GF-D8 (cell line): Measurements from ENCODE around the gene ITGAE.
"Not testable (repeated sequence)": the region's sequence is repeated elsewhere in the genome, so short reads cannot be mapped to it uniquely, and the experiment has no call there.

ENCODE experiments used
- DNase-seq: peaks from one replicate; lab custom pipeline; 2025; lab: John Stamatoyannopoulos, UW

The ITGAE gene

GRCh38 chr17:3794557-3795389, 6.2 kb downstream of the ITGAE start:
- DNase-seq, result no peak

DNA sequence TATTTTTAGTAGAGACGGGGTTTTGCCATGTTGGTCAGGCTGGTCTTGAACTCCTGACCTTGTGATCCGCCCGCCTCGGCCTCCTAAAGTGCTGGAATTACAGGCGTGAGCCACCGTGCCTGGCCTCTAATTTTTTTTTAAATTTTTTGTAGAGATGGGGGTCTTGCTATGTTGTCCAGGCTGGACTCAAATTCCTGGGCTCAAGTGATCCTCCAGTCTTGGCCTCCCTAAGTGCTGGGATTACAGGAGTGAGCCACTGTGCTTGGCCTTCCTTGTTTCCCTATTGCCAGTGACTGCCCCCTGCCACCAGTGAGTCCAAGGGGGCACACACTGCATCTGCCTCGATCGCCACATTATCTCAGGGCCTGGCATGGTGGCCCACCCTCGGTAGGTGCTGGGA, 6.8 kb downstream of the ITGAE start:
- DNase-seq, result not testable (repeated sequence)

DNA sequence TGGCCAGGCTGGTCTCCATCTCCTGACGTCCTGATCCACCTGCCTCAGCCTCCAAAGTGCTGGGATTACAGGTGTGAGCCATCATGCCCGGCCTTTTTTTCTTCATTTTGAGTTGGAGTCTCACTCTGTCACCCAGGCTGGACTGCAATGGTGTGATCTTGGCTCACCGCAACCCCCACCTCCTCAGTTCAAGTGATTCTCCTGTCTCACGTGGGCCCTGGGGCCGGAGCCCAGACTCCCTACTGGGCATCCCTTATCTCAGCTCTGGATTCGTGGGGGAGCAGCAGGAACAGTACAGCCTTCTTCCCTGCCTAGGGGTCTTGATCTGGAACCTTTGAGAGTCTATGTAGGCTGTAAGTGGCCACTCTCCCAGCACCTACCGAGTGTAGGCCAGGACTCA, 7.7 kb downstream of the ITGAE start:
- not testable (repeated sequence) for DNase-seq

GRCh38 chr17:3792481-3792880, 8.5 kb downstream of the ITGAE start:
- DNase-seq, result no peak

DNA sequence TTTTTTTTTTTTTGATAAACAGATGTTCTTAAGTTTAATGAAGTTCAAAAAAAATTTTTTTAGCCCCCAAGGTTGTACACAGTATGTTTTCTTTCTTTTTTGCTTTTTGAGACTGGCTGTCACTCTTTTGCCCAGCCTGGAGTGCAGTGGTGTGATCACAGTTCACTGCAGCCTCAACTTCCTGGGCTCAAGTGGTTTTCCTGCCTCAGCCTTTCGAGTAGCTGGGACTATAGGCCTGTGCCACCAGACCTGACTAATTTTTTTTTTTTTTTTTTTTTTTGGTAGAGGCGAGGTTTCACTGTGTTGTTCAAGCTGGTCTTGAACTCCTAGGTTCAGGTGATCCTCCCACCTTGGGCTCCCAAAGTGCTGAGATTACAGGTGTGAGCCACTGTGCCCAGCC, 12.8 kb downstream of the ITGAE start:
- DNase-seq, result peak; percentile 2

DNA sequence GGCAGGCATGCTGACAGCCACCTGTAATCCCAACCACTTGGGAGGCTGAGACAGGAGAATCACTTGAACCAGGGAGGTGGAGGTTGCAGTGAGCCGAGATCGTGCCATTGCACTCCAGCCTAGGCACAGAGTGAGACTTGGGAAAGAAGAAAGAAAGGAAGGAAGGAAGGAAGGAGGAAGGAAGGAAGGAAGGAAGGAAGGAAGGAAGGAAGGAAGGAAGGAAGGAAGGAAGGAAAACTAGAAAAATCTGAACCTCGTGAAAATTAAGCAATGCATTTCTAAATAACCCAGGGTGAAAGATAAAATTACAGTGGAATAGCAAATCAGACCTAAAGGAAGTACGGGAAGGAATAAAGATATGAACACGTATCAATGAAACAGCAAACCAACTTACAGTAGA, 15.7 kb downstream of the ITGAE start:
- DNase-seq, result not testable (repeated sequence)

DNA sequence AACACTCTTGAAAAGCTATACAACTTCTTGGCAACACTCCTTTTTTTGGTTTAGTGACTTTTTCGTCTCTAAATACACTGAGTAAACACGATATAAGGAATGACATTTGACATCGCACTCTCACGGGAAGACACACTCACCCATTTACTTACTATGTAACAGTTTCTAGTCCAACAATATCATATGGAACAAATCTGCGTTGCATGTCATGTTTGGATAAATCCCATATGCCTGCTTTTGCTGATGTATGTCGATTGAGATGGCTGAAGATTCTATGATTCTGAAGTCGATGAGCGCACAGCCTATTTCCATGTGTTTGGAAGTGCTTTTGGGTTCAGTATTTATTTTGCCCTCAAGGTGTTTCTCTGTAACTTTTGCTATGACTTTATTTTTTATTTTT, 18.2 kb downstream of the ITGAE start:
- no peak for DNase-seq

DNA sequence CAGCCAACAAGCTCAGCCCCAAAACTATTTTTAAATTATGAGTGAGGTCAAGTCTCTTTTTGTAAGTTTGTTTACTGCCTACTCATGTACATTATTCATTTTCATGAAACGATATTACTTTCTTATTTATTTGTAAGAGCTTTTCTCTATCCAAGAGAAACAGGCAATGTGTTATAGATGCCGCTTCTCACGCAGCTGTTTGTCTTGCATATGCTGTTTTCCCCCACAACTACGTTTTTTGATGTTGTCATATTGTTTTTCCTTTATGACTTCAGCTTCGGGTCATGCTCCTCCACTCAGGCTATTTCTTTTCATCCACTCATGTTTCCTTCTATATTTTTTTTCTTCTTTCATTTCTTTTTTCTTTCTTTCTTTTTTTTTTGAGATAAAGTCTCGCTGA, 20.0 kb downstream of the ITGAE start:
- DNase-seq, result no peak

GRCh38 chr17:3777366-3778120, 23.4 kb downstream of the ITGAE start:
- DNase-seq, result no peak

- no peak for DNase-seq
These were observed 27.0 kb downstream of the ITGAE start for GRCh38 chr17:3773966-3774365.

GRCh38 chr17:3773511-3773910, 27.5 kb downstream of the ITGAE start:
- DNase-seq, result no peak

- no peak for DNase-seq
These were observed 28.2 kb downstream of the ITGAE start for GRCh38 chr17:3772764-3773163.

- DNase-seq, result no peak
These were observed 29.8 kb downstream of the ITGAE start for GRCh38 chr17:3771140-3771539.

DNA sequence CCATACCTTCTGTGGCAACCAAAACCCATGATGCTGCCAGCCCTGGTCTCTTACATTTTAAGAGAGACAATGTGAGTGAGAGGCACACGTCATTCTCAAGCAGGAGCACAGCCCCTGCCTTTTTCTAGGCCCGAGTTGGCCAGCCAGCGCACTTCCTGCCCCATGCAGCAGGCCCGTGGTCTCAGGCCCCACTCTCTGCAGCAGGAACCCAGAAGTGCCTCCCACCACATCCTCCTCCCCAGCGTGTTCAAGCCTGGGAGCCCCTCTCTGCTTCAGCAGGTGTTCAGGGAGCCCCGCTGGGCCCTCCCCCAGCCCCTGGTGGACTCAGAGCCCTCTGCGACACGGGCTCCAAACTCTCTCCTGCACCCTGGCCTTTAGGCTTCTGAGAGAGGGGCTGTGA, 30.5 kb downstream of the ITGAE start:
- DNase-seq, result no peak

GRCh38 chr17:3768769-3769168, 32.2 kb downstream of the ITGAE start:
- no peak for DNase-seq

GRCh38 chr17:3768341-3768740, 32.6 kb downstream of the ITGAE start:
- no peak for DNase-seq

DNA sequence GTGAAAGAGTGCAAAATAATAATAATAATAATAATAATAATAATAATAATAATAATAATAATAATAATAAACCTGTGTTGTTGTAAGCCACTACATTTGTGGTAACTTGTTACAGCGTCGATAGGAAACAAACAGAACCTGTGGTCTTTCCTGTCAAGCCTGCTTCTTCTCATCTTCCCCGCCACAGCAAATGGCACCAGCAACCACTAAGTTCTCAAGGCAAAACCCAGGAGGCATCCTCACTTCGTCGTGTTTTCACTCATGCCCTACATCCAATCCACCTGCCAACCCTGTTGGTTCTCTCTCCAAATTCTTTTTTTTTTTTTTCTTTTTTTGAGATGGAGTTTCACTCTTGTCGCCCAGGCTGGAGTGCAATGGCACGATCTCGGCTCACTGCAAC, 34.2 kb downstream of the ITGAE start:
- no peak for DNase-seq

- DNase-seq, result no peak
These were observed 35.0 kb downstream of the ITGAE start for GRCh38 chr17:3765981-3766380.

GRCh38 chr17:3763777-3764170, 37.2 kb downstream of the ITGAE start:
- DNase-seq, result no peak

DNA sequence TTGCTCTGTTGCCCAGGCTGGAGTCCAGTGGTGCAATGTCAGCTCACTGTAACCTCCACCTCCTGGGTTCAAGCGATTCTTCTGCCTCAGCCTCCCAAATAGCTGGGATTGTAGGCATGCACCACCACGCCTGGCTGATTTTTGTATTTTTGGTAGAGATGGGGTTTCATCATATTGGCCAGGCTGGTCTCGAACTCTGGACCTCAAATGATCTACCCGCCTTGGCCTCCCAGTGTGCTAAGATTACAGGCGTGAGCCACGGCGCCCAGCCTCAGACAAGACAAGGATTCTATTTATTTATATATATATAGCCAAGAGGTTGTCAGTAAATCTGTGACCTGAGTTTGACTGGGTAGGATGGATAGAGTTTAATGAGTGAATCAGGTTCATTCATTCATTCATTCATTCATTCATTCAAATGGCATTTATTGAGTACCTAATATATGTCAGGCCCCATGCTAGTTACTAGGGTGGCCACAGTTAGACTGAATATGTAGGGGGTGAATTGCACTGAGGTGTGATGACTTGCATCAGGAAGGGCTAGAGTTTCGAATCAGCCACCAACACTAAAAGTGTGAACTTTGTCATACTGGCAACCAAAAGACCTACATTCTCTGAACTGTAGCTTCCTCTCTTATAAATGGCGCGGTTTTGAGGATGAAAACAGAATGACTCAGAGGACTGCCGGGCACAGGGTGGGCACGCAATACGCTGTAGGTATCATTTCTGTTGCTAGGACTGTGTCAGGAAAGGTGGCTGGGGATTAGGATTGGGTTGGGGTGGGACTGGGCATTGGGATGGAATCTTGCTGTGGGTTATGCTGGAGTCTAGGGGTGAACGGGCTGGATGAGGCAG, 37.8 kb downstream of the ITGAE start:
- no peak for DNase-seq

- DNase-seq, result no peak
These were observed 39.0 kb downstream of the ITGAE start for GRCh38 chr17:3761918-3762380.
